H1 (cell line): ENCODE measurements around the gene TMBIM1.

ENCODE experiments used
- CEBPB ChIP-seq: IDR thresholded peaks from 2 replicates; pipeline ENCODE4 v1.6.1; 2012; ENCODE audit warnings: low read depth, low read length
- EP300 ChIP-seq, 2 experiments: IDR thresholded peaks; 1 replicate in 1 of 2; 2 replicates in 1 of 2; pipeline ENCODE4 v1.6.1; 2011 to 2012; ENCODE audit warnings: low read depth in 2 of 2, low read length in 2 of 2, mild to moderate bottlenecking in 2 of 2, borderline replicate concordance in 1 of 2, inconsistent platforms in 1 of 2, moderate library complexity in 1 of 2
- EZH2 ChIP-seq: fragments of 200-600 bp; sonication (generic); IDR thresholded peaks from 2 replicates; pipeline ENCODE4 v1.7.1; 2012; ENCODE audit warnings: low read depth, mild to moderate bottlenecking, moderate library complexity, low read length, inconsistent platforms; ENCODE audit not compliant: severe bottlenecking
- KDM5A ChIP-seq: fragments of 200-600 bp; IDR thresholded peaks from 2 replicates; pipeline ENCODE4 v1.7.1; 2012; ENCODE audit warnings: mild to moderate bottlenecking, low read length, inconsistent platforms, mixed read lengths
- POLR2A ChIP-seq, 2 experiments: IDR thresholded peaks; 1 replicate in 1 of 2; 2 replicates in 1 of 2; pipeline ENCODE4 v1.6.1; 2011; ENCODE audit warnings: low read depth in 2 of 2, low read length in 2 of 2, mild to moderate bottlenecking in 2 of 2; ENCODE audit errors: control extremely low read depth in 1 of 2
- POLR2AphosphoS5 ChIP-seq: IDR thresholded peaks from 2 replicates; pipeline ENCODE4 v1.6.1; 2011; ENCODE audit warnings: low read depth, low read length
- RFX5 ChIP-seq: IDR thresholded peaks from 2 replicates; pipeline ENCODE4 v1.6.1; 2011; ENCODE audit warnings: low read depth, low read length, improper control_type of control experiment, borderline replicate concordance
- SIN3A ChIP-seq, 2 experiments: IDR thresholded peaks in 1 of 2; conservative IDR thresholded peaks in 1 of 2; 2 replicates each; pipeline ENCODE4 v1.6.1; 2011 to 2012; ENCODE audit warnings: low read length in 2 of 2, improper control_type of control experiment in 1 of 2, low read depth in 1 of 2, mild to moderate bottlenecking in 1 of 2
- TF ChIP-seq, protein P1 (sequence below), 3 experiments: IDR thresholded peaks; 1 replicate in 2 of 3; 2 replicates in 1 of 3; pipeline versions ENCODE4 v1.5.1 to v1.6.1; 2011; ENCODE audit warnings: low read length in 3 of 3, mild to moderate bottlenecking in 3 of 3, inconsistent platforms in 2 of 3, low read depth in 1 of 3, moderate library complexity in 1 of 3; ENCODE audit not compliant: insufficient read depth in 1 of 3; ENCODE audit errors: control extremely low read depth in 1 of 3

DNA sequence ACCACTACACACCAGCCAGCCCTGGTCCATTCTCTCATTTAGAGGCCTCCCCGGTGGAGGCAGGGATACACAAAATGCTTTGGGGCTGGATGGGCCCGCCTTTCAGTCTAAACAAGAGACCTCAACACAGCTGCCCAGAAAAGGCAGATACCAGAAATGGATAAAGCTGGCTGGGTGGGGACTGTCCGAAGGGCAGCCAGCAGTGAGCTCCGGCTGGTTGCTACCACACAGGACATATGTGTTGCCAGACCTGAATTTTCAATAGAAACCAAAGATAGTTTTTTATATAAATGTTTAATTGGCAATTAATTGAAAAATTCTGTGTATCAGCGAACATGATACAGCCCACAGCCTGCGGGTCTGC lies 30.1 kb downstream of the TMBIM1 start:
- TF ChIP-seq POLR2A (IDR thresholded peaks at IDR 0.05; ENCODE audit: control extremely low read depth in 1 of 2, low read depth in 2 of 2, low read length in 2 of 2) (no peak), EZH2 (no peak), EP300 (IDR thresholded peaks at IDR 0.05; ENCODE audit: borderline replicate concordance in 1 of 2, low read depth in 2 of 2, low read length in 2 of 2) (no peak), SIN3A (conservative IDR thresholded peaks at IDR 0.05 in 1 of 2, IDR thresholded peaks at IDR 0.05 in 1 of 2; ENCODE audit: low read depth in 1 of 2, low read length in 2 of 2) (no peak), RFX5 (no peak), POLR2AphosphoS5 (no peak), CEBPB (no peak), KDM5A (no peak)
- TF ChIP-seq, protein P1, sequence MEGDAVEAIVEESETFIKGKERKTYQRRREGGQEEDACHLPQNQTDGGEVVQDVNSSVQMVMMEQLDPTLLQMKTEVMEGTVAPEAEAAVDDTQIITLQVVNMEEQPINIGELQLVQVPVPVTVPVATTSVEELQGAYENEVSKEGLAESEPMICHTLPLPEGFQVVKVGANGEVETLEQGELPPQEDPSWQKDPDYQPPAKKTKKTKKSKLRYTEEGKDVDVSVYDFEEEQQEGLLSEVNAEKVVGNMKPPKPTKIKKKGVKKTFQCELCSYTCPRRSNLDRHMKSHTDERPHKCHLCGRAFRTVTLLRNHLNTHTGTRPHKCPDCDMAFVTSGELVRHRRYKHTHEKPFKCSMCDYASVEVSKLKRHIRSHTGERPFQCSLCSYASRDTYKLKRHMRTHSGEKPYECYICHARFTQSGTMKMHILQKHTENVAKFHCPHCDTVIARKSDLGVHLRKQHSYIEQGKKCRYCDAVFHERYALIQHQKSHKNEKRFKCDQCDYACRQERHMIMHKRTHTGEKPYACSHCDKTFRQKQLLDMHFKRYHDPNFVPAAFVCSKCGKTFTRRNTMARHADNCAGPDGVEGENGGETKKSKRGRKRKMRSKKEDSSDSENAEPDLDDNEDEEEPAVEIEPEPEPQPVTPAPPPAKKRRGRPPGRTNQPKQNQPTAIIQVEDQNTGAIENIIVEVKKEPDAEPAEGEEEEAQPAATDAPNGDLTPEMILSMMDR (IDR thresholded peaks at IDR 0.05; ENCODE audit: control extremely low read depth in 1 of 3, insufficient read depth in 1 of 3, low read depth in 1 of 3, low read length in 3 of 3) = no peak
